Neural cell (in vitro differentiated cells): Measurements from ENCODE around the gene IRF8. TPM values are rescaled to one million over a fixed set of nuclear protein-coding genes. Genes with fewer than 3 reads are reported as not detected.
"Not testable (repeated sequence)": the region's sequence is repeated elsewhere in the genome, so short reads cannot be mapped to it uniquely, and the experiment has no call there.

ENCODE experiments used
- H2AFZ ChIP-seq: fragments of 200-600, 300-800 bp; sonication (generic), shearing (Covaris generic); 2 replicates; pipeline ENCODE4 v1.6.0; 2014; ENCODE audit warnings: low read depth, mild to moderate bottlenecking, antibody characterized with exemption, low read length, moderate library complexity
- H3F3A ChIP-seq: fragments of 200-600 bp; shearing (Covaris generic); 2 replicates; pipeline ENCODE4 v1.6.1; 2016; ENCODE audit warnings: mild to moderate bottlenecking, moderate library complexity, mixed read lengths, antibody characterized with exemption, low read length; ENCODE audit not compliant: insufficient read depth, poor library complexity, severe bottlenecking
- H3K27ac ChIP-seq: fragments of 200-600, 300-800 bp; sonication (generic), shearing (Covaris generic); 2 replicates; pipeline ENCODE4 v1.5.1; 2014; ENCODE audit warnings: mild to moderate bottlenecking, low read length, moderate library complexity
- H3K27me3 ChIP-seq: fragments of 300-800, 200-600 bp; sonication (generic), shearing (Covaris generic); 2 replicates; pipeline ENCODE4 v1.6.0; 2014; ENCODE audit warnings: mild to moderate bottlenecking, low read depth, low read length, moderate library complexity; ENCODE audit not compliant: insufficient read depth
- H3K36me3 ChIP-seq: fragments of 300-800, 200-600 bp; sonication (generic), shearing (Covaris generic); 2 replicates; pipeline ENCODE4 v1.5.1; 2014; ENCODE audit warnings: mild to moderate bottlenecking, antibody characterized with exemption, low read length, moderate library complexity; ENCODE audit not compliant: insufficient read depth
- H3K4me2 ChIP-seq: fragments of 300-800, 200-600 bp; sonication (generic), shearing (Covaris generic); 2 replicates; pipeline ENCODE4 v1.6.0; 2014; ENCODE audit warnings: mild to moderate bottlenecking, low read length
- H3K4me3 ChIP-seq: fragments of 300-800, 200-600 bp; sonication (generic), shearing (Covaris generic); 2 replicates; pipeline ENCODE4 v1.5.1; 2014; ENCODE audit warnings: mild to moderate bottlenecking, low read length, moderate library complexity
- H3K79me2 ChIP-seq: fragments of 200-600 bp; shearing (Covaris generic); replicated peaks from 2 replicates; pipeline ENCODE4 v1.6.0; 2014; ENCODE audit warnings: mild to moderate bottlenecking, low read length, moderate library complexity; ENCODE audit not compliant: insufficient read depth
- H3K9ac ChIP-seq: fragments of 300-800, 200-600 bp; sonication (generic), shearing (Covaris generic); 2 replicates; pipeline ENCODE4 v1.6.1; 2016; ENCODE audit warnings: mild to moderate bottlenecking, low read length, mixed read lengths
- H3K9me2 ChIP-seq: fragments of 200-600 bp; shearing (Covaris generic); 2 replicates; pipeline ENCODE4 v1.6.1; 2016; ENCODE audit warnings: mild to moderate bottlenecking, low read length, mixed read lengths; ENCODE audit not compliant: insufficient read depth
- H3K9me3 ChIP-seq: fragments of 200-600, 300-800 bp; sonication (generic), shearing (Covaris generic); 2 replicates; pipeline ENCODE4 v1.6.1; 2016; ENCODE audit warnings: mild to moderate bottlenecking, mixed run types, low read length, moderate library complexity, mixed read lengths
- H4K20me1 ChIP-seq: fragments of 200-600 bp; shearing (Covaris generic); 2 replicates; pipeline ENCODE4 v1.6.1; 2016; ENCODE audit warnings: mild to moderate bottlenecking, mixed run types; ENCODE audit not compliant: insufficient read depth
- EP300 ChIP-seq: fragments of 450-650 bp; conservative IDR thresholded peaks from 2 replicates; pipeline ENCODE4 v1.6.1; 2014; ENCODE audit warnings: antibody characterized with exemption, mild to moderate bottlenecking, moderate library complexity; ENCODE audit not compliant: poor library complexity, severe bottlenecking
- EZH2 ChIP-seq: fragments of 200-600, 300-800 bp; shearing (Covaris generic), sonication (generic); IDR thresholded peaks from 2 replicates; pipeline ENCODE4 v1.6.1; 2014; ENCODE audit warnings: antibody characterized with exemption, low read length, borderline replicate concordance, mild to moderate bottlenecking; ENCODE audit not compliant: insufficient read depth, poor library complexity, severe bottlenecking
- MXI1 ChIP-seq: fragments of 450-650 bp; conservative IDR thresholded peaks from 2 replicates; pipeline ENCODE4 v1.6.1; 2014; ENCODE audit warnings: antibody characterized with exemption, mild to moderate bottlenecking; ENCODE audit not compliant: poor library complexity, severe bottlenecking
- POLR2AphosphoS5 ChIP-seq: IDR thresholded peaks from 2 replicates; pipeline ENCODE4 v1.6.1; 2012
- RAD21 ChIP-seq: fragments of 450-650 bp; conservative IDR thresholded peaks from 2 replicates; pipeline ENCODE4 v1.6.1; 2014; ENCODE audit warnings: antibody characterized with exemption, mild to moderate bottlenecking, moderate library complexity
- REST ChIP-seq: IDR thresholded peaks from 2 replicates; pipeline ENCODE4 v1.6.1; 2012; ENCODE audit warnings: borderline replicate concordance
- TAF1 ChIP-seq: IDR thresholded peaks from 2 replicates; pipeline ENCODE4 v1.6.1; 2012; ENCODE audit warnings: low read depth
- polyA plus RNA-seq: library from polyadenylated mRNA; depleted of rRNA; stranded (reverse); fragments of >200 nt; gene quantifications from 2 replicates; pipeline ENCODE4 v1.2.3, GENCODE V29; 2014
- TF ChIP-seq, protein P1 (sequence below): fragments of 450-650 bp; IDR thresholded peaks from 2 replicates; pipeline ENCODE4 v1.5.1; 2014; ENCODE audit warnings: antibody characterized with exemption, mild to moderate bottlenecking, moderate library complexity; ENCODE audit not compliant: poor library complexity, severe bottlenecking

IRF8 gene
- polyA plus RNA-seq, 1 donor from 2014 or later: not detected

GRCh38 chr16:85857406-85857805 is 41.6 kb upstream of the IRF8 start:
- Histone ChIP-seq H3K27ac (no peak overlapping the region), H3K4me3 (no peak overlapping the region), H4K20me1 (no peaks in the 10 kb centered on the region), H3K9me2 (no peaks in the 10 kb centered on the region), H3F3A (no peaks in the 10 kb centered on the region), H3K36me3 (no peaks in the 10 kb centered on the region), H3K27me3 (no peaks in the 10 kb centered on the region), H3K79me2 (no peaks in the 10 kb centered on the region), H3K4me2 (no peak overlapping the region), H3K9ac (no peak overlapping the region), H3K9me3 (no peaks in the 10 kb centered on the region), H2AFZ (no peak overlapping the region)
- TF ChIP-seq, protein P1, sequence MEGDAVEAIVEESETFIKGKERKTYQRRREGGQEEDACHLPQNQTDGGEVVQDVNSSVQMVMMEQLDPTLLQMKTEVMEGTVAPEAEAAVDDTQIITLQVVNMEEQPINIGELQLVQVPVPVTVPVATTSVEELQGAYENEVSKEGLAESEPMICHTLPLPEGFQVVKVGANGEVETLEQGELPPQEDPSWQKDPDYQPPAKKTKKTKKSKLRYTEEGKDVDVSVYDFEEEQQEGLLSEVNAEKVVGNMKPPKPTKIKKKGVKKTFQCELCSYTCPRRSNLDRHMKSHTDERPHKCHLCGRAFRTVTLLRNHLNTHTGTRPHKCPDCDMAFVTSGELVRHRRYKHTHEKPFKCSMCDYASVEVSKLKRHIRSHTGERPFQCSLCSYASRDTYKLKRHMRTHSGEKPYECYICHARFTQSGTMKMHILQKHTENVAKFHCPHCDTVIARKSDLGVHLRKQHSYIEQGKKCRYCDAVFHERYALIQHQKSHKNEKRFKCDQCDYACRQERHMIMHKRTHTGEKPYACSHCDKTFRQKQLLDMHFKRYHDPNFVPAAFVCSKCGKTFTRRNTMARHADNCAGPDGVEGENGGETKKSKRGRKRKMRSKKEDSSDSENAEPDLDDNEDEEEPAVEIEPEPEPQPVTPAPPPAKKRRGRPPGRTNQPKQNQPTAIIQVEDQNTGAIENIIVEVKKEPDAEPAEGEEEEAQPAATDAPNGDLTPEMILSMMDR: no peak
- TF ChIP-seq RAD21 (no peak), TAF1 (no peak), REST (no peak), EP300 (no peak), EZH2 (no peak), MXI1 (no peak), POLR2AphosphoS5 (no peak)

DNA sequence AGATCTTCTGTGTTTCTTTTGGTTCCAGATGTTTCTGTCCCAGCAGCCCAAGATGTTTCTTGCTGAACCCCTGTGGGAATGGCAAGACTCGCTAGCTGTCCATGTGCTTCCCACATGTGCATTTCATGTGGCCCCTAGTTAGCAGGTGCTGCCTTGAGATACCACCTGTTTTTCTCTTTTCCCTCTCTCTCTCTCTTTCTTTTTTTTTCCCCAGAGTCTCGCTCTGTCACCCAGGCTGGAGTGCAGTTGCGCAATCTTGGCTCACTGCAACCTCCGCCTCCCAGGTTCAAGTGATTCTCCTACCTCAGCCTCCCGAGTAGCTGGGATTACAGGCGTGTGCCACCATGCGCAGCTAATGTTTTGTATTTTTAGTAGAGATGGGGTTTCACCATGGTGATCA is 40.4 kb upstream of the IRF8 start:
- H4K20me1 ChIP-seq, H3K36me3 ChIP-seq, H3K27me3 ChIP-seq, H3K27ac ChIP-seq, H3K9me2 ChIP-seq, H3K79me2 ChIP-seq, H3F3A ChIP-seq, H3K4me2 ChIP-seq, H3K9ac ChIP-seq, H3K4me3 ChIP-seq, H3K9me3 ChIP-seq, H2AFZ ChIP-seq: not testable (repeated sequence)

DNA sequence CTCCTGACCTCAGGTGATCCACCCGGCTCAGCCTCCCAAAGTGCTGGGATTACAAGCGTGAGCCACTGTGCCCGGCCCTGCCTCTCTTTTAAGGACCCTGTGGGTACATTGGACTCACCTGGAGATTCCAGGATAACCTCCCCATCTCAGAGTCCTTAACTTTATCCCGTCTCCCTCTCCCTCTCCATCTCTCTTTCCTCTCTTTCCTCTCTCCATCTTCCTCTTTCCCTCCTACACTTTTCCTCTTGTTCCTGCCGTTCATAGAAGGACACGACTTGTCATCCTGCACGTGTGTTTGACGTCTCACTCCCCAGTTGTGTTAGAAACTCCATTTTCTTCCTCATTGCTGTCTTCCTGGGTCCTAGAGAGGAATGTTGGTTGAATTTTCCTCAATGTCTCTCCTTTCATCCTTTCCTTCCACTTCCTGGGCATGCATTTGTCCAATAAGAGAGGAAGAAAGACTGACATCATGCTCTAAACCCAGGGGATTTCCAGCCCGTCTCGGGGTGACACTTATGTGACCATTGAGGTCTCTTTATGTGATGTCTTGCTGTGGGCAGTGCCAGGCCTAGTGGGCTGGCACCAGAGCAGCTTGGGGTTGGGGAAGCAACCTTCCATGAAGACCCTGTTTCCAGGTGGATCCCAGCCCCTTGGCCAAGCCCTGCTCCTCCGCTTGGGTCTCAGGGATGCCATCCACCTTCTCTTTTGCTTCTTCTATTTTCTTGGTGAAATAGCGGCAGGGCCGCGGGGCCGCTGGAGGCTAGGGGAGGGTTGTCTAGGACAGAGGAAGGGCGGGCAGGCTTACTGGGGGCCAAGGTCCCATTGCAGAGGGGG is 39.8 kb upstream of the IRF8 start:
- no peak overlapping the region for H3K4me2 ChIP-seq
- no peaks in the 10 kb centered on the region for H3K27me3 ChIP-seq

More for the DNA sequence above, 39.8 kb upstream of the IRF8 start:
- H3K9ac ChIP-seq: no peak overlapping the region
- no peak overlapping the region for H3K4me3 ChIP-seq
- H3K36me3 ChIP-seq: no peaks in the 10 kb centered on the region
- H3K79me2 ChIP-seq: no peaks in the 10 kb centered on the region
- TF ChIP-seq RAD21 (no peak), TAF1 (no peak), POLR2AphosphoS5 (no peak), MXI1 (no peak)
- no peaks in the 10 kb centered on the region for H3K9me2 ChIP-seq
- H3F3A ChIP-seq: no peaks in the 10 kb centered on the region
- no peak overlapping the region for H2AFZ ChIP-seq
- H3K9me3 ChIP-seq: no peaks in the 10 kb centered on the region
- H4K20me1 ChIP-seq: no peaks in the 10 kb centered on the region
- H3K27ac ChIP-seq: no peak overlapping the region
